Activated CD8-positive, alpha-beta T cell treated with anti-CD3 and anti-CD28 coated beads for 36 hours (primary cell): ENCODE data around the gene CXCL13. TPM values are rescaled to one million over a fixed set of nuclear protein-coding genes. Genes with fewer than 3 reads are reported as not detected.
"Not testable (repeated sequence)": the region's sequence is repeated elsewhere in the genome, so short reads cannot be mapped to it uniquely, and the experiment has no call there.

ENCODE experiments used
- ATAC-seq: fragments of 200-7000 bp; cut with Tn5 transposase; one replicate; pipeline ENCODE4 v1.10.0; 2021; ENCODE audit warnings: mild to moderate bottlenecking, moderate library complexity
- CTCF ChIA-PET: fragments of 350-600 bp; sonication (Branson Sonifier 250); formaldehyde crosslinking; loops from one replicate; lab custom pipeline; 2021; ENCODE audit warnings: antibody characterized with exemption; lab: Charles Lee
- POLR2A ChIA-PET: fragments of 350-600 bp; sonication (Branson Sonifier 250); formaldehyde crosslinking; loops from one replicate; lab custom pipeline; 2021; ENCODE audit warnings: antibody characterized with exemption; lab: Charles Lee
- DNase-seq: peaks from one replicate; pipeline ENCODE4 v3.0.0-alpha.2; 2020
- H3K27ac Mint-ChIP-seq: one replicate; pipeline ENCODE4 v1.8.0; 2021; ENCODE audit warnings: mild to moderate bottlenecking, mixed read lengths
- H3K27me3 Mint-ChIP-seq: one replicate; pipeline ENCODE4 v1.8.0; 2021; ENCODE audit warnings: mixed read lengths
- H3K36me3 Mint-ChIP-seq: one replicate; pipeline ENCODE4 v1.8.0; 2021; ENCODE audit warnings: low read depth, mixed read lengths
- H3K4me1 Mint-ChIP-seq: one replicate; pipeline ENCODE4 v1.8.0; 2021; ENCODE audit warnings: low read depth, mixed read lengths
- H3K4me3 Mint-ChIP-seq: one replicate; pipeline ENCODE4 v1.8.0; 2021; ENCODE audit warnings: mild to moderate bottlenecking, moderate library complexity, mixed read lengths
- H3K9me3 Mint-ChIP-seq: one replicate; pipeline ENCODE4 v1.8.0; 2021; ENCODE audit warnings: mixed read lengths
- intact Hi-C: fragments of 100-400 bp; cut with micrococcal nuclease; formaldehyde crosslinking; loops from one replicate; pipeline ENCODE4 v1.10.0; 2022
- total RNA-seq, 2 experiments: library from RNA; stranded (reverse); gene quantifications; one replicate each; pipeline ENCODE4 v1.2.3, GENCODE V29; 2021
- TF ChIP-seq, protein P1 (sequence below): fragments of 200-600 bp; IDR thresholded peaks from one replicate; pipeline ENCODE4 v1.8.0; 2022; ENCODE audit warnings: antibody characterized with exemption, mild to moderate bottlenecking

Gene CXCL13
- total RNA-seq, 2 experiments from 2014 or later = 0.43 TPM; not detected in 1

DNA sequence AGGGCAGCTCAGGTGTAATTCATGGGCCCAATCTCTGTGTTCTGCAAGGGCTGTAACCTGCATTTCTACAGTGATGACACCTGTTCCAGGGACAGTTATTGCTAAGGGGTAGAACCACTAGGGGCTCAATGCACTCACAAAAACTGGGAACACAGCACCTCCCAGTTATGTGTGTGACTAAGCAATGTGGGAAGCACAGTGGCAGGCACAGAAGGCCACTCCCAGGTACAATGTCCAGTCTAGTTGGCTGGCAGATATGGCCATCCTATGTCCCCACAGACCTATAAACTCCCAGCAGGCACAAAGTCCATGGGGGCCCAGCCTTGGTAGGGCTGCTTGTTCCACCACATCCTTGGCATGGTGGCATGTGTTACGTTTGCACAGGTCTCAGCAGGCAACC is 25.7 kb downstream of the CXCL13 start:
- no peak overlapping the region for H3K27ac Mint-ChIP-seq
- H3K4me3 Mint-ChIP-seq = no peak overlapping the region
- CTCF ChIA-PET = interaction anchor here (1.3 to 3.0 kb wide), 2 partner anchors 13 to 30 kb away, joined by 3 to 30 read pairs; no protein-coding TSS in a partner anchor
- H3K4me1 Mint-ChIP-seq = peaks cover 14% of the 10 kb centered on the region
- TF ChIP-seq, protein P1, sequence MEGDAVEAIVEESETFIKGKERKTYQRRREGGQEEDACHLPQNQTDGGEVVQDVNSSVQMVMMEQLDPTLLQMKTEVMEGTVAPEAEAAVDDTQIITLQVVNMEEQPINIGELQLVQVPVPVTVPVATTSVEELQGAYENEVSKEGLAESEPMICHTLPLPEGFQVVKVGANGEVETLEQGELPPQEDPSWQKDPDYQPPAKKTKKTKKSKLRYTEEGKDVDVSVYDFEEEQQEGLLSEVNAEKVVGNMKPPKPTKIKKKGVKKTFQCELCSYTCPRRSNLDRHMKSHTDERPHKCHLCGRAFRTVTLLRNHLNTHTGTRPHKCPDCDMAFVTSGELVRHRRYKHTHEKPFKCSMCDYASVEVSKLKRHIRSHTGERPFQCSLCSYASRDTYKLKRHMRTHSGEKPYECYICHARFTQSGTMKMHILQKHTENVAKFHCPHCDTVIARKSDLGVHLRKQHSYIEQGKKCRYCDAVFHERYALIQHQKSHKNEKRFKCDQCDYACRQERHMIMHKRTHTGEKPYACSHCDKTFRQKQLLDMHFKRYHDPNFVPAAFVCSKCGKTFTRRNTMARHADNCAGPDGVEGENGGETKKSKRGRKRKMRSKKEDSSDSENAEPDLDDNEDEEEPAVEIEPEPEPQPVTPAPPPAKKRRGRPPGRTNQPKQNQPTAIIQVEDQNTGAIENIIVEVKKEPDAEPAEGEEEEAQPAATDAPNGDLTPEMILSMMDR = no peak
- H3K27me3 Mint-ChIP-seq = no peaks in the 10 kb centered on the region
- H3K9me3 Mint-ChIP-seq = no peaks in the 10 kb centered on the region
- intact Hi-C loops = no loop called here
- no peak for ATAC-seq
- DNase-seq = no peak
- H3K36me3 Mint-ChIP-seq = no peaks in the 10 kb centered on the region
- POLR2A ChIA-PET = no interaction called here

DNA sequence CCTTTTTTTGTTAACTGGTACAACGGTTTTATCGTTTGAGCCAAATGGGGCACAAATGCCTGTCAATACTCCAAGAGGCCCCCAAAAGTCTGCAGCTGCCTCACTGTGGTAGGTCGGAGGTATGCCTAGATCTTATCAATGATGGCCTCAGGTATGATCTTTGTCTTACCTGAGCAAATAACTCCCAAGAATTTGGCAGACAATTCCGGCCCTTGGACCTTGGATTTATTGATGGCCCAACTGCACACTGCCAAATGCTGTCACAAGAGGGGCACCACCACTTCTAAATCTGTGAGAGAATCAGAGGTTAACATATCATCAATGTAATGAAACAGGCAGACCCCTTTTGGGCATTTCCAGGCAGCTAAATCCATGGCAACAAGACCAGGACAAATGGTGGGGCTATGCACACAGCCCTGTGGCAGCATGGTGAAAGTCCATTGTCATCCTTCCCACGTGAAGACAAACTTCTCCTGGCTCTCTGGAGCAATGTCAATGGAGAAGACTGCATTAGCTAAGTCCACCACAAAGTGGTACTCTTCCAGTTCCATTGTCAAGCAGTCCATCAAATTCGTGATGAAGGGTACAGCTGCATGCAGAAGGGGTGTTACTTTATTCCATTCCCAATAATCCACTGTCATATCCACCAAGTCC is 28.6 kb downstream of the CXCL13 start:
- Mint-ChIP-seq H3K36me3 (no peaks in the 10 kb centered on the region), H3K27me3 (no peaks in the 10 kb centered on the region), H3K4me3 (no peak overlapping the region), H3K9me3 (peaks cover 6% of the 10 kb centered on the region), H3K4me1 (peaks cover 14% of the 10 kb centered on the region), H3K27ac (no peak overlapping the region)
- POLR2A ChIA-PET = no interaction called here
- TF ChIP-seq, protein P1 = no peak
- CTCF ChIA-PET = no interaction called here
- no peak for ATAC-seq
- DNase-seq = no peak
- intact Hi-C loops = no loop called here

DNA sequence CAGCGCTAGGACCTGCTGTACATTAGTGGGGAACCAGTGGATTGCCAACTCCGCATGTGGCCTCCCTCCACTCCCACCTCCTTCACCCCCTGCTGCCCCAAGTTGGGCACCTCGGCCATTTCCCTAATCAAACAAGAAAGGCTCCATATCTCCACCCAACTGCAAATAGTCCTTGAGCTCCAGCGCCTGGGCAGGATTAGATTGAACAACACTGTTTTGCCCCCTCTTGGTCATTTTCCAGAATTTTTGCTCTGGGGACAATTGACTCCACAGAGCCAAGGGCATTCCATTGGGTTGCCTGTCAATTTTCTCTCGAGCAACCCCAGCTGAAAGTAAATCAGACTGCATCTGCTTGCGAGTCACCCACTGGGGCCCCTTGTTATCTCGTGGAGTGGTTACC is 29.6 kb downstream of the CXCL13 start:
- Mint-ChIP-seq H3K27ac (no peak overlapping the region), H3K27me3 (no peaks in the 10 kb centered on the region), H3K4me3 (no peak overlapping the region), H3K4me1 (peaks cover 5% of the 10 kb centered on the region), H3K36me3 (no peaks in the 10 kb centered on the region), H3K9me3 (peaks cover 6% of the 10 kb centered on the region)
- no peak for DNase-seq
- ChIA-PET CTCF (no interaction called here), POLR2A (no interaction called here)
- intact Hi-C loops = no loop called here
- TF ChIP-seq, protein P1 = no peak
- no peak for ATAC-seq

DNA sequence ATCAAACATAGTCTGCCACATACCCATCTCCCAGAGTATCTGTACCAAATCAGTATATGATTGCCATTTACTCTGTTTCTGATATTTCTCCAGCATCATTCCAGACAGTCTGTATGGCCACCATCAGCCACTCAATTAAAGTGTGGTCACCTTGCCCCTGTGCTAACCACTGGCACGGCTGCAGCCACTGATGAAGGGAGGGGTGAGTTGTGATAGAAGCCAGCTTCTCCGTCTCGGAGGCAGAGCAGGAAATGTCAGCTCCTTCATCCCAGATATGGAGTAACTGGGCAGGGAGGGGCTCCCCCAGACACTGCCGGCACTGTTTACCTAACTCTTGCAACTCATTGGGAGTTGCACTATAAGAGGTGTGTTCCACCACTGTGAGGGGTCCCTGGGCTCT is 30.3 kb downstream of the CXCL13 start:
- no peaks in the 10 kb centered on the region for H3K4me1 Mint-ChIP-seq
- CTCF ChIA-PET = interaction anchor here (1.5 kb wide), 1 partner anchor 202 kb away, joined by 3 read pairs; no protein-coding TSS in a partner anchor
- intact Hi-C loops = no loop called here
- peaks cover 6% of the 10 kb centered on the region for H3K9me3 Mint-ChIP-seq
- no peaks in the 10 kb centered on the region for H3K27me3 Mint-ChIP-seq
- no peak overlapping the region for H3K4me3 Mint-ChIP-seq
- H3K36me3 Mint-ChIP-seq = no peaks in the 10 kb centered on the region
- POLR2A ChIA-PET = no interaction called here
- TF ChIP-seq, protein P1 = no peak
- no peak overlapping the region for H3K27ac Mint-ChIP-seq
- DNase-seq (no peak), ATAC-seq (no peak)

DNA sequence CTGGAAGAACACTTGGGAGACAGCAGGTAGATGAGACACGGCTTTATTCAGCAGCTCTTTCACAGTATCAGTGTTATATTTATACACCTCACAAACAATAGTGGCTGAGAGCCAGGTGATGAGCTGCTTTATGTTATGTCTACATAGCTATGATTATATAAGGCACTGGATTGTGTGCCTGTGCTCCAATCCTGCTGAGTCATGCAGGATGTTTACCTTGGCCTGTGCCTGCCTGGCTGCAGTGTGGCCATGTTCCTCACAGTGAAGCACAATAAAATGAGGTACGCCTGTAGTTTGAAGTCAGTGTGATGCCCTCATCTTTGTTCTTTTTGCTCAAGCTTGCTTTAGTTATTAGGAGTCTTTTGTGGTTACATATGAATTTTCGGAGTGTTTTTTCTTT is 31.3 kb downstream of the CXCL13 start:
- intact Hi-C loops = no loop called here
- Mint-ChIP-seq H3K4me1 (no peaks in the 10 kb centered on the region), H3K27me3 (no peaks in the 10 kb centered on the region), H3K36me3 (no peaks in the 10 kb centered on the region), H3K9me3 (peaks cover 6% of the 10 kb centered on the region), H3K4me3 (no peak overlapping the region), H3K27ac (no peak overlapping the region)
- ATAC-seq (no peak), DNase-seq (peak; percentile 9)
- TF ChIP-seq, protein P1 = no peak
- ChIA-PET CTCF (interaction anchor here (1.5 kb wide), 1 partner anchor 203 kb away, joined by 3 read pairs; no protein-coding TSS in a partner anchor), POLR2A (no interaction called here)

DNA sequence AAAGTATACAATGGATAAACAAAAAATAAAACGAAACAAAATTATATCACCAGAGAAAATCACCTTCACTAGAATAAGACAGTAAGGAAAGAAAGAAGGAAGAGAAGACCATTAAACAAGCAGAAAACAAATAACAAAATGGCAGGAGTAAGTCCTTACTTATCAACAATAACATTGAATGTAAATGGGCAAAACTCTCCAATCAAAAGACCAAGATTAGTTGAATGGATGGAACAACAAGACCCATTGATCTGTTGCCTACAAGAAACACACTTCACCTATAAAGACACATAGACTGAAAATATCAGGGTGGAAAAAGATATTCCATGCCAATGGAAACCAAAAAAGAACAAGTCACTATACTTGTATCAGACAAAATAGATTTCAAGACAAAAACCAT is 38.4 kb downstream of the CXCL13 start:
- intact Hi-C loops, H3K4me1 Mint-ChIP-seq, CTCF ChIA-PET, H3K27me3 Mint-ChIP-seq, H3K4me3 Mint-ChIP-seq, DNase-seq, POLR2A ChIA-PET, ATAC-seq, H3K36me3 Mint-ChIP-seq, H3K27ac Mint-ChIP-seq: not testable (repeated sequence)
- H3K9me3 Mint-ChIP-seq = peaks cover 24% of the 10 kb centered on the region
